ENCODE results near the gene SORBS2. TPM values are rescaled to one million over a fixed set of nuclear protein-coding genes. Genes with fewer than 3 reads are reported as not detected.

SORBS2 gene
- polyA plus RNA-seq, 3 donors from 2014 or later, result 2.6 to 5.8 TPM; not detected in 1

DNA sequence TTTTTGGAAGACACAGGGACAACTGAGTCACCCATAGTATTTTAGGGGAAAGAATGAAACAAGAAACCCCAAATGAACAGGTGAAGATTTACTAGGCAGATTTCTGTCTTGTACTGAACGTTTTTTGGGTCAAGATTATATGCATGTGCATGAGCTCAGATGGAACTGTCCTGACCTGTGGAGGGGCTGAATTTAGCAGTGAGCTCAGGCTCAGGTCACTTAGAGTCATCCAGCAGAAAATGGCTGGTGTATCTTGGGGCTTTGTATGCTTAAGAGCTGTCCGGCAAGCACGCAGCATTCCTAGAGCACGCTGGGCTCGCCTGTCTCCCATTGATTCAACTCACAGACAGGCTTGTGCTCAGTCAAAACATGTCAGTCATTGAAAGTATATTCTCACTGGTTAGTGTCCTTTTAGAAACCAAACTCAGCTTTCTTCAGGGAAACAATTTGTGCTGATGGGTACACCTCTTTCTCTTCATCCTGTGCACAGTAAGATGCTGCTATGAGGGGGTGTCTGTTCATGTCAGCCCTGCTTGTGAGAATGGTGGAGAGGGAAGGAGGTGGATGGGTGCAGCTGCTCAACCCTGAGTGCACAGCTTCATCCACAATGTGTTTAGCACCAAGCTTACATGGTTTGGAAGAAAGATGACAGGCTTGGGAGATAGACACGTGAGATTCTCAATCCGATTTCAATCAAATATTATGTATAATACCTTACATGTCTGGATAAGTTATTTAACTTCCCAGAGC lies 229.2 kb downstream of the SORBS2 start:
- H3K27me3 Mint-ChIP-seq (ENCODE audit: low read depth in 3 of 3), result peaks cover 2 to 22% (median 8%) of the 10 kb centered on the region in 3 donors
- H3K9me3 Mint-ChIP-seq, result no peaks in the 10 kb centered on the region
- H3K4me1 Mint-ChIP-seq, result peaks cover 9 to 11% of the 10 kb centered on the region in 2 donors
- no peak overlapping the region for H3K27ac Mint-ChIP-seq
- H3K36me3 Mint-ChIP-seq, result peaks cover 0 to 3% (median 0%) of the 10 kb centered on the region in 3 donors
- H3K4me3 Mint-ChIP-seq, result no peak overlapping the region
- no peak for DNase-seq

DNA sequence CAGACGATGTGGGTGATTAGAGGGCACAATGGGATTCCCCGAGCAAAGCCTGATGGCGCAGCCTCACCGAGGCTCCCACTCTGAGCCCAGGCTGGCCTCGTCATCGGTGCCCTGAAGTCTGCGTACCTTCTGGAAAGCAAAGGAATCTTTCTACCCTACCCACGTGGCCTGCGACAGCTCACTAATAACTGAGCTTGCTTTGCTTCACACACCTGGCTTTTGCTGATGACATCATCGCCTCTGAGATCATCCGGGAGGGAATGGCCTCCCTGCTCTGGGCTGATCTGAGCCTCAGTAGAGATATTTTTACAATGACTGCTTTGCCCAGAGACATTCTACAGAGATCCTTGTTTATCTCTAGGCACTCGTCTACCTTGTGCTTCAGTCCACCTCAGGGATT lies 231.3 kb downstream of the SORBS2 start:
- no peak overlapping the region for H3K27ac Mint-ChIP-seq
- H3K27me3 Mint-ChIP-seq (ENCODE audit: low read depth in 3 of 3), result peaks cover 0 to 10% (median 0%) of the 10 kb centered on the region in 3 donors
- DNase-seq, result no peak
- H3K36me3 Mint-ChIP-seq, result no peaks in the 10 kb centered on the region
- H3K4me3 Mint-ChIP-seq, result no peak overlapping the region
- H3K4me1 Mint-ChIP-seq, result no peaks in the 10 kb centered on the region
- no peaks in the 10 kb centered on the region for H3K9me3 Mint-ChIP-seq

DNA sequence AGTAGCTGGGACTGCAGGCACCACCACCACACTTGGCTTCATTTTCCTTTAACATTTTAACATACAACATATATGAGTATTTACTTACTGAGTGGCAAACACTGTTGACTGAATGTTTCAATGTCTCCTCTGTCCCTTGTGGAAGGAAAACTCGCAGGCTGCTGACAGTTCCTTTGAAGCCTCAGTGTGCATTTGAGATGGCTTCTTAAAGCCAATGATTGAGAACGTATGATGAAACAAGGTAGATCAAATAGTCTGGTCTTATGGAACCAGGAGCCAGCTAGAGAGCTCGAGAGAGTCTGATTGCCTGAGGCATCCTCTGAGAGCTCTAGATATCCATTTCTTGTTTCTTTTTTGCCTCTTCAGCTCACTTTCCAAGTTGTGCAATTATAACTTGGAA lies 233.7 kb downstream of the SORBS2 start:
- Mint-ChIP-seq H3K27ac (no peak overlapping the region), H3K36me3 (no peaks in the 10 kb centered on the region), H3K4me1 (no peaks in the 10 kb centered on the region), H3K27me3 (ENCODE audit: low read depth in 3 of 3) (peaks cover 0 to 5% (median 2%) of the 10 kb centered on the region in 3 donors), H3K4me3 (no peak overlapping the region), H3K9me3 (no peaks in the 10 kb centered on the region)
- no peak for DNase-seq

DNA sequence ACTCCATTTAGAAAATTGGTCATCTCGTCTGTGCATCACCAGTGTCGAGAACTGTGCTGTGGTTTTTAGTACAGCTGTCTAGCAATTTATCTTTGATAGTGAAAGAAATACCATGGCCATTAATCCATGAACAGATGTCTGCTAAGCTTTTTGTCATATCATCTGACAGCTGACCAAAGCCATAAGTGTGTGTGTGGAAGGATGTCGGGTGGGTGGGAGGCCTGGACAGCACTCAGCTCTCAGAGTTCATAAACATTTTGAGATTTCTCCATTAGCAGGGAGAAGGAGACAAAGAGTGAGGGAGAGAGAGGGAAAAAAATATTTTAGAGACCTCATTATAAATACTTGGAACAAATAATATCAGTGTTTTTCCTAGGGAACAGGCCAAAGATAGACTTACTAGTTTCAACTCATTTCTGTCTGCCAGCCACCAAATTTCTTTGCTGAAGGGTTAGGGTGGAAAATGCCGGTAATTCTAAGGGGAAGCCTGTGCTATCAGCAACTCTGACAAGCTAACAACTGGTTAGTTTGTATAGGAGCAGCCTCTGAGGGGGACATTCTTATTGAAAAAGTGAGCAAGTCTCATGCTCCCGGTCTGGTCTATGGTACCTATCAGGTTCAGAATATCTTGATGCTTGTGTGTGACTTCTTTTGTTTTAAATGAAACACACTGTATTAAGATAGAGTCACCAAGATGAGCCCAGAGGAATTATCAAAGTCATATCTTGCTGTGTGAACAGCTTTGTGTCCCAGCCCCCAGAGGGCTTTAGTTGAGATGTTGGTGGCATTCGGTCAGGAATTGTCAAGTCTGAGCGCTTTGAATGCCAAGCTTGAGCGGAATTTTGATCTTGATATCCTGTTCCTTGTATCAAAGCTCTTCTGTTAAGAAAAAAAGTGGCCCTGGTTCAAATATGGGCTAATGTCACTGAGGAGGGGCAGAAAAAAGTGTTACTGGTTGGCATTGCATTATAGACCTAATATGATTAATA lies 234.7 kb downstream of the SORBS2 start:
- no peak for DNase-seq
- Mint-ChIP-seq H3K9me3 (no peaks in the 10 kb centered on the region), H3K4me1 (no peaks in the 10 kb centered on the region), H3K4me3 (no peak overlapping the region), H3K36me3 (no peaks in the 10 kb centered on the region), H3K27ac (no peak overlapping the region), H3K27me3 (ENCODE audit: low read depth in 3 of 3) (peaks cover 0 to 5% (median 2%) of the 10 kb centered on the region in 3 donors)

DNA sequence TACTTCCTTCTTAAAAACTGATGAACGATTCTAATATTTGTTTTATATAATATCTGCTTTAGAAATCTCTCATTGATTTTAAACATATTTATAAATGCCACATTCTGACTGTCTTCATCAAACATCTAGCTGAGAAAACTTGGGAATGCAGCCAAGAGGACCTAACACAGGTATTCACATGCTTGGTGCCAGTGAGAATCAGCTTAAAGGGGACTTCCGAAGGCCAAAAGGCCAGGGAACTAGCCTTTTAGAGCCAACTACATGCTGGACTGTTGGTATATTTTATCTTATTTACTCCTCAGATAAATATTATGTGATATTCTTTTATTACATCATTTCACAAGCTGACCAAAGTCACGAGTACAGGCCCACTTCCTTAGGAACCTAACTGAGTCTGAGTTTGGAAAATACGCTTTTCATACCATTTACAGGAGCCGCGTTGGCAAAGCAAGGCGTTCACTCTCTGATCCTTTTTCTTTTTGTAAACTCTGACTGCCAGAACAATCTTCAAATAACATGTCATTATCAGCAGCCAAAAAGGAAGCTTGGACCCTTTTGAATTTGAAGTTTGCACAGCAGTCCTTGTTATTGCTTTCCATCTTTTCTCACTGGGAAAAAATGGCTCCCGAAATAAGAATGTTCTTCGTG lies 235.6 kb downstream of the SORBS2 start:
- no peaks in the 10 kb centered on the region for H3K4me1 Mint-ChIP-seq
- no peak overlapping the region for H3K27ac Mint-ChIP-seq
- no peak overlapping the region for H3K4me3 Mint-ChIP-seq
- no peak for DNase-seq
- H3K9me3 Mint-ChIP-seq, result peaks cover 0 to 1% (median 0%) of the 10 kb centered on the region in 6 donors
- no peaks in the 10 kb centered on the region for H3K36me3 Mint-ChIP-seq
- H3K27me3 Mint-ChIP-seq (ENCODE audit: low read depth in 3 of 3), result peaks cover 0 to 6% (median 2%) of the 10 kb centered on the region in 3 donors

DNA sequence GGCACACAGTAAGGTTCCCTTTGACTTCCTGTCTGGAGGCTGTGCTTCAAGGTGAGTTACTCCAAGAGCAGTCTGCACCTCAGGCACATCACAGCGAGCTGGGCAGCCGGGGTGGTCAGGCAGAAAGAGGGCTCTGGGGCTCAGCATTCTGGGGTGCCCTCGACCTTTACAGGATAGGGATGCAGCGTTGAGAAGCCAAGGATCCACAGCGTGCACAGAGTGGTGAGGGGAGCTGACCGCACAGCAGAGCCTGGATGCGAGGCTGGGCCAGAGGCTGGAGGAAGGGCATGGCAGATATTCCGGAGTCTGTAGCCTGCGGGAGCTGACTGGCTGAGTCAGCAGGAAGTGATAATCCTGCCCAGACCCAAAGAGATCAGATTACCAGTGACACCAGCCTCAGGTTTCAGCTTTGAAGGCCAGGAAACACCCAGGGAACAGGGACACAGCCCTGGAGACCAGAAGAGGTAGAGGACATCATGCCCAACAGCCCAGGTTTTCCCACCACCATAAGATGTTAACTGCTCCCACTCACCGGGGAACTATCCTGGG lies 238.3 kb downstream of the SORBS2 start:
- peaks cover 0 to 1% (median 0%) of the 10 kb centered on the region in 6 donors for H3K9me3 Mint-ChIP-seq
- no peak overlapping the region for H3K27ac Mint-ChIP-seq
- no peak for DNase-seq
- no peaks in the 10 kb centered on the region for H3K36me3 Mint-ChIP-seq
- no peaks in the 10 kb centered on the region for H3K4me1 Mint-ChIP-seq
- H3K4me3 Mint-ChIP-seq, result no peak overlapping the region
- H3K27me3 Mint-ChIP-seq (ENCODE audit: low read depth in 3 of 3), result peaks cover 0 to 6% (median 4%) of the 10 kb centered on the region in 3 donors

DNA sequence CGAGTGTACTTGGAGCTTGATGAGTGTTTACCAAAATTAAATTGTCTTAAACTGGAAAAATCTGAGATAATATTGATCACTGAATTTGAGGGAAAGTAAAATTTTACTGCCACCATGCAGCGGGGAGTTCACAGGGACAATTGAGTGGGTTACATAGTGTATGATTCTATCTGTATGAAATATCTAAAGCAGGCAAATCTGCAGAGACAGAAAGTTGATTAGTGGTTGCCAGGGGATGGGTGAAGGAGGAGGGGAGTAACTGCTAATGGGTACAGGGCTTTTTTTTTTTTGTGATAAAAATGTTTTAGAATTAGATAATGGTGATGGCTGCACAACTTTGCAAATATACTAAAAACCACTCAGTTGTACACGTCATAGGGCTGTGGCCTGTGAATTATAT lies 241.3 kb downstream of the SORBS2 start:
- no peaks in the 10 kb centered on the region for H3K4me1 Mint-ChIP-seq
- DNase-seq, result no peak
- H3K9me3 Mint-ChIP-seq, result peaks cover 0 to 1% (median 0%) of the 10 kb centered on the region in 6 donors
- H3K27ac Mint-ChIP-seq, result no peak overlapping the region
- no peak overlapping the region for H3K4me3 Mint-ChIP-seq
- H3K27me3 Mint-ChIP-seq (ENCODE audit: low read depth in 3 of 3), result peaks cover 2 to 6% (median 5%) of the 10 kb centered on the region in 3 donors
- H3K36me3 Mint-ChIP-seq, result no peaks in the 10 kb centered on the region

DNA sequence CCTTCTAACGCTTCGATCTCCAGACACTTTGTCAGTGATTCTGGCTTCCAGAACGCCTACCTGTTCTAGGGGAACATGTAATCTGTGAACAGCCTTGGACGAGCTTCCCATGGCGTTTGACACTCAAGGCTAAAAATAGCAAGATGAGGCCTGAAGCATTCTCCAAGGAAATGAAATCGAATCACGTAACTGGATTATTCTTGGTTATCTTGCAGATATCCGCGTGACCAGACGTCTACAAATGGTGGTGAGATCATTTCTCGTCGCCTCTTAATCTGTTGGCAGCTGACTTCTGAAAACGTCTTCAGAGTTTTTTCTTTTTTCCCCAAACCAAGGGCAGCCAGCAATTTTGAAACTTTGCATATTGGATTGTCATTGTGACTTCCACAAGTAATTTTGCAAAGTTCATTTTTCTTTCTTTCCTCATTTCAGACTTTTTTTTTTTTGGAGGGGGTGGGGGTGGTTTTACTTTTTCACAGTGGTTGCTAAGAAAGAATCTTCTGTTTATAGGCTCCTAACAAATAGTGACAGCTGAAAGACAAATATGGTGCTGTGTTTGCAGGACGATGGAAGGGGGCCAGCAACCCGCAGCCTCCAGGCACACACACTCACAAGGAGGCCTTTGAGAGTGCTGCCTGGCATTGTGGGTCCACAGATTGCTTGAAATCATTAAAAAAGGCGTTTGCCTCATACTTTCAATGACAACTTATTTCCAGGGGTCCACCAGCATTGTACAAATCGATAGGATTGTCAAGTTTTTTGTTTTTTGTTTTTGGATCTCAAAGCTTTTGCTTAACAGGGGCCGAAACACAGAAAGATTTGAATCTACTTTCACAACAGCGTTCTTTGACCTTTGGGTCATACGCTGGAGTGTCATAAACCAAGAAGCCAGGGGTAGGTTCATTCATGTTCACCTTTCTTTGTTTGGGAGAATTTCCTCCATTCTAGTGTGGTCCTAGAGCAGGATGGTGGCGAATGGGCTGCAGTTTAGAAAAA lies 244.3 kb downstream of the SORBS2 start:
- Mint-ChIP-seq H3K27me3 (ENCODE audit: low read depth in 3 of 3) (peaks cover 1 to 2% (median 2%) of the 10 kb centered on the region in 3 donors), H3K27ac (no peak overlapping the region), H3K9me3 (peaks cover 0 to 6% (median 4%) of the 10 kb centered on the region in 6 donors), H3K4me3 (no peak overlapping the region), H3K4me1 (no peaks in the 10 kb centered on the region), H3K36me3 (no peaks in the 10 kb centered on the region)
- no peak for DNase-seq

DNA sequence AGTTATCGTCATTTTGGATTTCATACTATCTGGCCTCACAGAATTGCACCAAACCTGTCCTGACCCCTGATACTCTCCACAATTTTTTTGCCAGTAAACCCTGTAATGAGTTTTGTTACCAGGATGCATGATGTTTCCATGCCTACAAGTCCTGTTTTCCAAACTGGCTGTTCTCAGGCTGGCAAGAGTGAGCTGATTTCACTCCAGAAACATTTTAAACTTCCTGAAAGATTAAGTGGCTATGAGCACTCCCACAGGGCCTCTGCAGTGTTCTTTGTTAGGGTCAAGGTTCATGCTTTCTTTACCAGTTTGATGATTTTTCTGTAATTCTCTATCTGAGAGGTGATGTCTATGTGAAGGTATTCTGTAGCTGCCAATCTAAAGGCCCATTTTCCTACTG lies 245.0 kb downstream of the SORBS2 start:
- no peak overlapping the region for H3K27ac Mint-ChIP-seq
- no peak for DNase-seq
- H3K36me3 Mint-ChIP-seq, result no peaks in the 10 kb centered on the region
- peaks cover 1 to 2% (median 2%) of the 10 kb centered on the region in 3 donors for H3K27me3 Mint-ChIP-seq (ENCODE audit: low read depth in 3 of 3)
- peaks cover 0 to 6% (median 3%) of the 10 kb centered on the region in 6 donors for H3K9me3 Mint-ChIP-seq
- H3K4me1 Mint-ChIP-seq, result no peaks in the 10 kb centered on the region
- H3K4me3 Mint-ChIP-seq, result no peak overlapping the region

DNA sequence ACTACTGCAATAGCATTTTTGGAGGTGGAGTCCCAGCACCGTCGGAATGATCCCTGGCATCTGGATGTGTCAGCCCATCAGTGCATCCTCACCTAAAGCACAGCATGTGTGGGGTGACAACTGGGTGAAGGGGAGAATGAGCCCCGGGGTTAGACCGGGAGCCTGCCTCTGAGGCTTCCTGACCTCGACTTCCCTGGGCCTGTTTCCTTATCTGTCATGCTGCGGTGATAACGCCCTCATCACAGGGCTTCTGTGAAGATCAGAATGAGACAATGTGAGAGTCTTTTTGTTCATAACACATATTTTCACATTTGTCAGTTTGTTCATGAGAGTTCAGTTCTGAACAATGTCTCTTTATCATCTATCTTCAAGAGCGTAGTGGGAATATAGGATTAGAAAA lies 245.6 kb downstream of the SORBS2 start:
- no peak overlapping the region for H3K4me3 Mint-ChIP-seq
- H3K36me3 Mint-ChIP-seq, result no peaks in the 10 kb centered on the region
- H3K27me3 Mint-ChIP-seq (ENCODE audit: low read depth in 3 of 3), result peaks cover 0 to 2% (median 2%) of the 10 kb centered on the region in 3 donors
- no peaks in the 10 kb centered on the region for H3K4me1 Mint-ChIP-seq
- peaks cover 0 to 6% (median 3%) of the 10 kb centered on the region in 6 donors for H3K9me3 Mint-ChIP-seq
- DNase-seq, result no peak
- H3K27ac Mint-ChIP-seq, result no peak overlapping the region

DNA sequence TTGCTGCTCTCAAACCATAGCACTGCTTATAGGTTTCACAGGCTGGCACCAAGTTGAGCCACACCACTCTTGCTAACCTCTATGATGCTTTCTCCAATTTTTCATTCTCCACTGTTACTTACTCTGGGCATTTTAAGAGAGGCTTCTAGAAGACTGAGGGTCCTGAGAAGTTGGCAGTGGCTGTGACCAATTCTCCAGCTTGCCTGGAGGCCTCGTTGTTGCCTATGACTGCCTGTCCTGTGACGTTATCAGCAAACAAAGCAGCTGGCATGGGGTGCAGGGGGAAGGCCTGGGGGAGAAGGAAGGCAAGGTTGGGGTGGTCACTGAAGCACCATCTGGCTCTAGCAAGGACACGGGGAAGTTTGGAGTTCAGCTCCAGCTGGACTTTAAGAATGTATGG lies 246.3 kb downstream of the SORBS2 start:
- Mint-ChIP-seq H3K4me1 (no peaks in the 10 kb centered on the region), H3K36me3 (no peaks in the 10 kb centered on the region), H3K27ac (no peak overlapping the region), H3K4me3 (no peak overlapping the region), H3K27me3 (ENCODE audit: low read depth in 3 of 3) (peaks cover 0 to 5% (median 2%) of the 10 kb centered on the region in 3 donors), H3K9me3 (peaks cover 0 to 6% (median 3%) of the 10 kb centered on the region in 6 donors)
- DNase-seq, result no peak

DNA sequence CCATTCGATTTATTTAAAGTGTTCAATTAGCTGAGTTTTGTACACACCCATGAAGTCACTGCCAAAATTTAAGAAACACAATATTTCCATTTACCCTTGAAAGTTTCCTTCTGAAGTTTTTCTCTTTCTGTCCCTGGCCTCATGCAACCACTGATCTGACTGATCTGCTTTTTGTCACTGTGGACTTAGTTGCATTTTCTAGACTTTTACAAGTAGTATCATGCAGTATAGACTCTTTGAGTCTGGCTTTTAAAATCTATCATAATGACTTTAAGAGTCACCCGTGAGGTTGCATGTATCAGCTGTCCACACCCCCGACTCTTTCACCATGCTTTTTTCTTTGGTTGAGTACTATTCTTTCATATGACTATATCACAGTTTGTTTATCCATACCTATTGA lies 247.6 kb downstream of the SORBS2 start:
- no peaks in the 10 kb centered on the region for H3K36me3 Mint-ChIP-seq
- H3K9me3 Mint-ChIP-seq, result peaks cover 0 to 6% (median 3%) of the 10 kb centered on the region in 6 donors
- H3K4me3 Mint-ChIP-seq, result no peak overlapping the region
- peaks cover 0 to 8% (median 4%) of the 10 kb centered on the region in 3 donors for H3K27me3 Mint-ChIP-seq (ENCODE audit: low read depth in 3 of 3)
- no peak overlapping the region for H3K27ac Mint-ChIP-seq
- DNase-seq, result no peak
- no peaks in the 10 kb centered on the region for H3K4me1 Mint-ChIP-seq
